GM12873 (cell line): ENCODE results near the gene LAIR1.

ENCODE experiments used
- CTCF ChIP-seq: IDR thresholded peaks from 2 replicates; pipeline ENCODE4 v1.5.1; 2012; ENCODE audit warnings: low read depth, mild to moderate bottlenecking, moderate library complexity, low read length, control low read depth; ENCODE audit not compliant: insufficient read depth; ENCODE audit errors: missing control alignments

LAIR1 gene

GRCh38 chr19:54335164-54335563, 29.6 kb downstream of the LAIR1 start:
- TF ChIP-seq CTCF: no peak

- no peak for TF ChIP-seq CTCF
Measured at GRCh38 chr19:54333586-54334298, 31.0 kb downstream of the LAIR1 start.

GRCh38 chr19:54332149-54332548, 32.6 kb downstream of the LAIR1 start:
- no peak for TF ChIP-seq CTCF

GRCh38 chr19:54331626-54332025, 33.1 kb downstream of the LAIR1 start:
- TF ChIP-seq CTCF: no peak

GRCh38 chr19:54329476-54330165, 35.1 kb downstream of the LAIR1 start:
- TF ChIP-seq CTCF: no peak

GRCh38 chr19:54325631-54326030, 39.1 kb downstream of the LAIR1 start:
- TF ChIP-seq CTCF: no peak

- TF ChIP-seq CTCF: peak; percentile 92
Measured at GRCh38 chr19:54325194-54325621, 39.5 kb downstream of the LAIR1 start.
